ENCODE results near the gene CCDC71. TPM values are rescaled to one million over a fixed set of nuclear protein-coding genes. Genes with fewer than 3 reads are reported as not detected.
A peak's percentile ranks its signal among the peaks of the same experiment; 100 is the strongest.

CCDC71 gene
- total RNA-seq: 10 to 100 TPM; 20.5 to 45.4 (median 28.8) TPM
- polyA plus RNA-seq: 10 to 100 TPM in 2 of 3 donors, 1 to 10 TPM in 1; 9.9 to 19.1 (median 16.3) TPM
- long read RNA-seq, donor 1, transcript CCDC71-201 (2 exons, 1,781 nt): major isoform, 11 of 19 reads
- long read RNA-seq, donor 1, partial matches to known transcripts: 8 of 19 reads
- long read RNA-seq, donor 1, other reads (novel, unspliced or antisense): 0 of 19 reads
- long read RNA-seq, donor 2, transcript CCDC71-201 (2 exons, 1,781 nt): major isoform, 7 of 7 reads
- long read RNA-seq, donor 2, partial matches to known transcripts: 0 of 7 reads
- long read RNA-seq, donor 2, other reads (novel, unspliced or antisense): 0 of 7 reads

DNA sequence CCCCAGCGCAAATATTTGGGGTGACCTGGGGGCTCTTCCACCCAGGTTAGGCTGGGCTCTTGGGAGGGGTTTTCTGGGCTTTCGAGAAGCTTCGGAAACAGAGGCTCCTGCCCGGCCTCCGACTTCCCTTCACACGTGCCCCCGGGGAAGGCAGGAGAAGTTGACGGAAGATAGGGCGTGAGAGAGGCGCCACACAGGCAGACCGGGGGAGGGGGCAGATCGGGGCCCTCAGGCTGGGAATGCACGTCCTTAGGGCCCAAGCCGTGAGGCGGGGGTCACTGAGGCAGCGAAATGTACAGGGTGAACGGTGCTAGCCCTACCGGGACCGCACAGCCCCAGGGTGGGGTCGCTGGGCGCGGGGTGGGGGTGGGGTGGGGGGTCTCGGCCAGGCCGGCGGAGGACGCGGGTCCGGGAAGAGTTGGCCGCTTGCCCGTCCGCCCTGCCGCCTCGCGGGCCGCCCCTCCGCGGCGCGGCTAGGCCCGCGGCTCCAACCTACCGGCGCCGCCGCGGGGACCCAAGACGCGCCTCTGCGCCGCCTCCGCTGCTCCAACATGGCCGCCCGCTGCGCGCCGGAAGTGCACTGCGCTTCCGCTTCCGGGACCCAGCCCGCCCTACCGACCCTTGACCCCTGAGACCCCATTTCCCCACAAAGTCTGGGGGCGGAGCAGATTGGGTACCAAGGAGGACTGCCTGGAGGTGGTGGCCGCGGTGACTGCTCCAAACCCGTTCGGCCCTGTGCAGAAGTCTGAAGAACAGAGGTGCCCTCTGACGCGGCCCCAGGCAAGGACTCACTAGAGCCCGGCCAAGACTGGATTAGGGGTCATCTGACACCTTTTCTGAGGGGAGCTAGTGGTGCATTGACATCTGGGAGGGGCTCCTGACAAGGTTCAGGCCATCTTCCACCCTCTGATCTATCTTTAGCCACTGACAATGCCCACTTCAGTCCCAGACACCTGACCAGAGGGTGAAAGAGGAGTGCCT is at the start of gene CCDC71:
TSS of gene CCDC71 (minus strand) at position 561 of the 981 bp plus-strand sequence. CDS start 2,123 bp downstream, outside the sequence.
- H3K4me1 ChIP-seq: peaks cover 12 to 66% (median 40%) of the 10 kb centered on the region in 6 donors
- H3K27me3 ChIP-seq (replicated peaks in 1 of 7): no peaks in the 10 kb centered on the region
- TF ChIP-seq, protein P1, sequence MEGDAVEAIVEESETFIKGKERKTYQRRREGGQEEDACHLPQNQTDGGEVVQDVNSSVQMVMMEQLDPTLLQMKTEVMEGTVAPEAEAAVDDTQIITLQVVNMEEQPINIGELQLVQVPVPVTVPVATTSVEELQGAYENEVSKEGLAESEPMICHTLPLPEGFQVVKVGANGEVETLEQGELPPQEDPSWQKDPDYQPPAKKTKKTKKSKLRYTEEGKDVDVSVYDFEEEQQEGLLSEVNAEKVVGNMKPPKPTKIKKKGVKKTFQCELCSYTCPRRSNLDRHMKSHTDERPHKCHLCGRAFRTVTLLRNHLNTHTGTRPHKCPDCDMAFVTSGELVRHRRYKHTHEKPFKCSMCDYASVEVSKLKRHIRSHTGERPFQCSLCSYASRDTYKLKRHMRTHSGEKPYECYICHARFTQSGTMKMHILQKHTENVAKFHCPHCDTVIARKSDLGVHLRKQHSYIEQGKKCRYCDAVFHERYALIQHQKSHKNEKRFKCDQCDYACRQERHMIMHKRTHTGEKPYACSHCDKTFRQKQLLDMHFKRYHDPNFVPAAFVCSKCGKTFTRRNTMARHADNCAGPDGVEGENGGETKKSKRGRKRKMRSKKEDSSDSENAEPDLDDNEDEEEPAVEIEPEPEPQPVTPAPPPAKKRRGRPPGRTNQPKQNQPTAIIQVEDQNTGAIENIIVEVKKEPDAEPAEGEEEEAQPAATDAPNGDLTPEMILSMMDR (IDR thresholded peaks at IDR 0.05 in 8 of 11, conservative IDR thresholded peaks at IDR 0.05 in 3 of 11): no peak
- TF ChIP-seq POLR2AphosphoS5 (IDR thresholded peaks at IDR 0.05) (peak; percentile 89 to 95 (median 91)), POLR2A (IDR thresholded peaks at IDR 0.05) (no peak)
- WGBS, 5 donors: 6 to 19% (median 7%) methylated on average over 16 to 69 of the region's 69 CpGs
- peaks cover 0 to 38% (median 29%) of the 10 kb centered on the region in 6 donors for H3K36me3 ChIP-seq
- peak within 1 kb of the TSS; percentile 82 to 95 (median 91) for H3K27ac ChIP-seq
- peak within 1 kb of the TSS; percentile 74 to 98 (median 88) for H3K4me3 ChIP-seq
- peak; percentile 91 for DNase-seq
- H3K9me3 ChIP-seq: no peaks in the 10 kb centered on the region
- intact Hi-C loops (cut with DNase I; ENCODE audit: low total_unique reads): no loop called here

DNA sequence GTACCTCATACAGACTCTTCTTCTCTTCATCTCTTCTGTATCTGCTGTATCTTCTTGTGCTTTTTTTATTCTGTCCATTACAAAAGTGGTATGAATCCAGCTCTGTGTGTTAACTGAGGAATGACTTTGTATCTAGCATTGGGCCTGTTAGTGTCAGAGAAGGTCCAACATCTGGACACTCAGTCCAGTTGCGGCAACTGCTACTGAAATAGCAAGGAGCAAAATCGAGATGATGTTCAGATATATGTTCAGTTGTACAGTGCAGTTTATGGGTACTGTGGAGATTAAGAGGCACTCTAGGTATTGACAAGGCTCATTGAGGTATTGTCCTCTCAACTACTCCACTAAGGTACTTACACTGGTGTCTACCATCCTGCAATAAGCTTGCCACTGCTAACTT is 47.9 kb upstream of the CCDC71 start:
- H3K36me3 ChIP-seq: no peaks in the 10 kb centered on the region
- H3K27me3 ChIP-seq (replicated peaks in 1 of 7): no peaks in the 10 kb centered on the region
- WGBS, 5 donors: 78 to 89% (median 80%) methylated on average over 2 of the region's 2 CpGs
- no peak overlapping the region for H3K4me3 ChIP-seq
- H3K4me1 ChIP-seq: peaks cover 0 to 13% (median 0%) of the 10 kb centered on the region in 6 donors
- peaks cover 0 to 9% (median 0%) of the 10 kb centered on the region in 8 donors for H3K9me3 ChIP-seq
- no peak for DNase-seq
- H3K27ac ChIP-seq: no peak overlapping the region
- no peak for TF ChIP-seq POLR2A (IDR thresholded peaks at IDR 0.05)
- TF ChIP-seq, protein P1 (IDR thresholded peaks at IDR 0.05 in 8 of 11, conservative IDR thresholded peaks at IDR 0.05 in 3 of 11): no peak
- TF ChIP-seq POLR2AphosphoS5 (IDR thresholded peaks at IDR 0.05): no peak
- intact Hi-C loops (cut with DNase I; ENCODE audit: low total_unique reads): no loop called here

DNA sequence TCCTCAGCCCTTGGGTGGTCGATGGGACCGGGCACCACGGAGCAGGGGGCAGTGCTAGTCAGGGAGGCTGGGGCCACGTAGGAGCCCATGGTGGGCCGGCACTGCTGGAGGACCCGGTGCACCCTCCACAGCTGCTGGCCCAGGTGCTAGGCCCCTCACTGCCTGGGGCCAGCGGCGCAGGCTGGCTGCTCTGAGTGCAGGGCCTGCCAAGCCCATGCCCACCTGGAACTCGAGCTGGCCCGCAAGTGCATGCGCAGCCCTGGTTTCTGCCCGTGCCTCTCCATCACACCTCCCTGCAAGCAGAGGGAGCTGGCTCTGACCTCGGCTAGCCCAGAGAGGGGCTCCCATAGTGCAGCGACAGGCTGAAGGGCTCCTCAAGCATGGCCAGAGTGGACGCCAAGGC is 47.4 kb upstream of the CCDC71 start:
- Histone ChIP-seq H3K9me3 (peaks cover 0 to 9% (median 0%) of the 10 kb centered on the region in 8 donors), H3K4me3 (no peak overlapping the region), H3K27me3 (replicated peaks in 1 of 7) (no peaks in the 10 kb centered on the region), H3K36me3 (no peaks in the 10 kb centered on the region), H3K27ac (no peak overlapping the region), H3K4me1 (peaks cover 0 to 9% (median 0%) of the 10 kb centered on the region in 6 donors)
- 96 to 98% (median 96%) methylated on average over 5 to 15 of the region's 15 CpGs for WGBS, 5 donors
- no peak for TF ChIP-seq POLR2AphosphoS5 (IDR thresholded peaks at IDR 0.05)
- intact Hi-C loops (cut with DNase I; ENCODE audit: low total_unique reads): no loop called here
- DNase-seq: no peak

DNA sequence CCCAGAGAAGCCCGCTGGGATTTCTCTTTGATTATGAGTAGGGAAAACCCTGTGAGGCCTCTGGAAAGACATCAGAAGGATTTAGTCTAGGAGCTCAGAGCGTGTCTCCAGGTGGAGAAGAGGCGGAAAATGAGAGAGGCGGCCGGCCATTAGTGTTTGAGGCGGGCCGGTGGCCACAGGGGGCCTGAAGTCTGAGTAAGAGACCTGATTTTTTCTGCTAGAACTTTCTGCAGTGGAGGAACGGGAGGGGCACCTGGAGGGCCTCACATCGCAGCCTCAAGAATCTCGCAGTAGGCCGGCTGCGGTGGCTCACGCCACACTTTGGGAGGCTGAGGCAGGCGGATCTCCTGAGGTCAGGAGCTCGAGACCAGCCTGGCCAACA is 33.8 kb upstream of the CCDC71 start:
- no peaks in the 10 kb centered on the region for H3K36me3 ChIP-seq
- H3K27ac ChIP-seq: peak overlapping the region in 3 of 8 donors; percentile 60 to 70 (median 62)
- H3K4me1 ChIP-seq: no peaks in the 10 kb centered on the region
- DNase-seq: peak; percentile 38
- H3K4me3 ChIP-seq: peak overlapping the region; percentile 4 to 60 (median 24)
- H3K9me3 ChIP-seq: no peaks in the 10 kb centered on the region
- WGBS, 5 donors: 71 to 93% (median 85%) methylated on average over 15 of the region's 15 CpGs
- intact Hi-C loops (cut with DNase I; ENCODE audit: low total_unique reads): no loop called here
- peaks cover 0 to 16% (median 0%) of the 10 kb centered on the region in 7 donors for H3K27me3 ChIP-seq (replicated peaks in 1 of 7)
- TF ChIP-seq, protein P1 (IDR thresholded peaks at IDR 0.05 in 8 of 11, conservative IDR thresholded peaks at IDR 0.05 in 3 of 11): no peak
- TF ChIP-seq POLR2AphosphoS5 (IDR thresholded peaks at IDR 0.05): no peak
- TF ChIP-seq POLR2A (IDR thresholded peaks at IDR 0.05): no peak
